Esophagus muscularis mucosa (tissue), 3 donors: Measurements from ENCODE around the gene SNX10.

Experiments
- CTCF ChIP-seq, 3 experiments: fragments of 200-600 bp in 2 of 3; fragments of 450-650 bp in 1 of 3; sonication (generic) in 2 of 3; IDR thresholded peaks; one replicate each; pipeline ENCODE4 v1.5.1; 2017 to 2019; ENCODE audit warnings: antibody characterized with exemption in 3 of 3, mild to moderate bottlenecking in 2 of 3, moderate library complexity in 1 of 3
- POLR2AphosphoS5 ChIP-seq, 2 donors: sonication (generic); formaldehyde crosslinking; IDR thresholded peaks; one replicate each; pipeline ENCODE4 v1.6.1; 2017; ENCODE audit warnings: antibody characterized with exemption in 2 of 2

GRCh38 chr7:26307791-26308190, 16.1 kb downstream of the SNX10 start:
- TF ChIP-seq CTCF (IDR thresholded peaks at IDR 0.05) (no peak), POLR2AphosphoS5 (IDR thresholded peaks at IDR 0.05) (no peak)
